Osteocyte (in vitro differentiated cells): ENCODE measurements around the gene POC1A. TPM values are rescaled to one million over a fixed set of nuclear protein-coding genes. Genes with fewer than 3 reads are reported as not detected.
"Not testable (repeated sequence)": the region's sequence is repeated elsewhere in the genome, so short reads cannot be mapped to it uniquely, and the experiment has no call there.

Source experiments
- DNase-seq: peaks from one replicate; pipeline ENCODE4 v3.0.0; 2021; ENCODE audit warnings: mixed read lengths; ENCODE audit not compliant: unreplicated experiment; ENCODE audit errors: extremely low spot score
- H3K27ac Mint-ChIP-seq: one replicate; pipeline ENCODE4 v1.8.0; 2021; ENCODE audit warnings: mild to moderate bottlenecking, mixed read lengths; ENCODE audit not compliant: unreplicated experiment
- H3K27me3 Mint-ChIP-seq: one replicate; pipeline ENCODE4 v1.8.0; 2021; ENCODE audit warnings: mixed read lengths; ENCODE audit not compliant: unreplicated experiment
- H3K36me3 Mint-ChIP-seq: one replicate; pipeline ENCODE4 v1.8.0; 2021; ENCODE audit warnings: mixed read lengths; ENCODE audit not compliant: unreplicated experiment
- H3K4me1 Mint-ChIP-seq: one replicate; pipeline ENCODE4 v1.8.0; 2021; ENCODE audit warnings: mixed read lengths; ENCODE audit not compliant: unreplicated experiment
- H3K4me3 Mint-ChIP-seq: one replicate; pipeline ENCODE4 v1.8.0; 2021; ENCODE audit warnings: mild to moderate bottlenecking, moderate library complexity, mixed read lengths; ENCODE audit not compliant: unreplicated experiment
- H3K9me3 Mint-ChIP-seq: one replicate; pipeline ENCODE4 v1.8.0; 2021; ENCODE audit warnings: mixed read lengths; ENCODE audit not compliant: unreplicated experiment
- total RNA-seq: library from RNA; stranded (reverse); gene quantifications from 2 replicates; pipeline ENCODE4 v1.2.1, GENCODE V29; 2021
- TF ChIP-seq, protein P1 (sequence below): fragments of 200-600 bp; sonication (generic); IDR thresholded peaks from 2 replicates; pipeline ENCODE4 v1.5.0; 2021; ENCODE audit warnings: antibody characterized with exemption, mild to moderate bottlenecking, moderate library complexity

POC1A gene
- total RNA-seq, 1 donor from 2014 or later: 5.1 TPM

DNA sequence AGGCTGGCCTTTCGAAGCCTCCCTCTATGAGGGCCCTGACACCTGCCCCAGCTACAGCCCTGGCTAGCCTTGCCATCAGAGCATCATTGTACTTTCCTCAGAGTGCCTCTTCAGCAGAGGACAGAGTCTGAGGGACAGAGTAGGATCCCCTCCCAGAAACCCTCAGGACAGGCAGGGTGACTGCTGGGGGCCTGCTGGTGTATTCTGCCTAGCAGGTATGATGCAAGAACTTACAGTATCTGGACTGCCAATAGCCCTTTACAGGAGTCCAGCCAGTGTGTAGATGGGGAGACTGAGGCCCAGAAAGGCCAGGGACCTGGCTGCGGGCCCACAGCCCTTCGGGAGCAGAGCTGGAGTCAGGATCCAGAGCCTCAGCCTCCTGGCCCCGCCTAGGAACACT is 116.9 kb downstream of the POC1A start:
- H3K27me3 Mint-ChIP-seq: no peaks in the 10 kb centered on the region
- TF ChIP-seq, protein P1, sequence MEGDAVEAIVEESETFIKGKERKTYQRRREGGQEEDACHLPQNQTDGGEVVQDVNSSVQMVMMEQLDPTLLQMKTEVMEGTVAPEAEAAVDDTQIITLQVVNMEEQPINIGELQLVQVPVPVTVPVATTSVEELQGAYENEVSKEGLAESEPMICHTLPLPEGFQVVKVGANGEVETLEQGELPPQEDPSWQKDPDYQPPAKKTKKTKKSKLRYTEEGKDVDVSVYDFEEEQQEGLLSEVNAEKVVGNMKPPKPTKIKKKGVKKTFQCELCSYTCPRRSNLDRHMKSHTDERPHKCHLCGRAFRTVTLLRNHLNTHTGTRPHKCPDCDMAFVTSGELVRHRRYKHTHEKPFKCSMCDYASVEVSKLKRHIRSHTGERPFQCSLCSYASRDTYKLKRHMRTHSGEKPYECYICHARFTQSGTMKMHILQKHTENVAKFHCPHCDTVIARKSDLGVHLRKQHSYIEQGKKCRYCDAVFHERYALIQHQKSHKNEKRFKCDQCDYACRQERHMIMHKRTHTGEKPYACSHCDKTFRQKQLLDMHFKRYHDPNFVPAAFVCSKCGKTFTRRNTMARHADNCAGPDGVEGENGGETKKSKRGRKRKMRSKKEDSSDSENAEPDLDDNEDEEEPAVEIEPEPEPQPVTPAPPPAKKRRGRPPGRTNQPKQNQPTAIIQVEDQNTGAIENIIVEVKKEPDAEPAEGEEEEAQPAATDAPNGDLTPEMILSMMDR: no peak
- H3K9me3 Mint-ChIP-seq: no peaks in the 10 kb centered on the region
- H3K4me1 Mint-ChIP-seq: peaks cover 6% of the 10 kb centered on the region
- H3K27ac Mint-ChIP-seq: no peak overlapping the region
- H3K4me3 Mint-ChIP-seq: no peak overlapping the region
- no peaks in the 10 kb centered on the region for H3K36me3 Mint-ChIP-seq
- DNase-seq: no peak

- DNase-seq: no peak
- Mint-ChIP-seq H3K9me3 (no peaks in the 10 kb centered on the region), H3K4me1 (peaks cover 6% of the 10 kb centered on the region), H3K27ac (no peak overlapping the region), H3K4me3 (no peak overlapping the region), H3K27me3 (no peaks in the 10 kb centered on the region), H3K36me3 (no peaks in the 10 kb centered on the region)
- TF ChIP-seq, protein P1: no peak
Observed at GRCh38 chr3:52036829-52037228, 117.4 kb downstream of the POC1A start.

GRCh38 chr3:52036222-52036694 is 118.0 kb downstream of the POC1A start:
- H3K27me3 Mint-ChIP-seq: no peaks in the 10 kb centered on the region
- no peak for DNase-seq
- H3K36me3 Mint-ChIP-seq: no peaks in the 10 kb centered on the region
- peaks cover 5% of the 10 kb centered on the region for H3K4me1 Mint-ChIP-seq
- no peak overlapping the region for H3K27ac Mint-ChIP-seq
- TF ChIP-seq, protein P1: no peak
- no peak overlapping the region for H3K4me3 Mint-ChIP-seq
- no peaks in the 10 kb centered on the region for H3K9me3 Mint-ChIP-seq

GRCh38 chr3:52034651-52035050 is 119.6 kb downstream of the POC1A start:
- Mint-ChIP-seq H3K36me3 (no peaks in the 10 kb centered on the region), H3K27ac (no peak overlapping the region), H3K27me3 (no peaks in the 10 kb centered on the region), H3K4me3 (no peak overlapping the region), H3K4me1 (no peaks in the 10 kb centered on the region), H3K9me3 (no peaks in the 10 kb centered on the region)
- TF ChIP-seq, protein P1: no peak
- DNase-seq: no peak

- Mint-ChIP-seq H3K27ac (no peak overlapping the region), H3K4me3 (no peak overlapping the region), H3K4me1 (no peaks in the 10 kb centered on the region), H3K27me3 (no peaks in the 10 kb centered on the region), H3K36me3 (no peaks in the 10 kb centered on the region), H3K9me3 (no peaks in the 10 kb centered on the region)
- DNase-seq: no peak
- TF ChIP-seq, protein P1: no peak
Observed at GRCh38 chr3:52034212-52034611, 120.0 kb downstream of the POC1A start.

DNA sequence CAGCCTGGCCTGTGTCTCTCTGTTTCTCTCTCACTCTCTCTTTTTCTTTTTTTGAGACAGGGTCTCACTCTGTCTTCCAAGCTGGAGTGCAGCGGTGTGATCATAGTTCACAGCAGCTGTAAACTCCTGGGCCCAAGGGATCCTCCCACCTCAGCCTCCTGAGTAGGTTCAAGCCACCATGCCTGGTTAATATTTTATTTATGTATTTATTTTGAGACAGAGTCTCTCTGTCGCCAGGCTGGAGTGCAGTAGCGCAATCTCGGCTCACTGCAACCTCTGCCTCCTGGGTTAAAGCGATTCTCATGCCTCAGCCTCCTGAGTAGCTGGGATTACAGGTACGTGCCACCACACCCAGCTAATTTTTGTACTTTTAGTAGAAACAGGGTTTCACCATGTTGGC is 120.5 kb downstream of the POC1A start:
- H3K27ac Mint-ChIP-seq, H3K36me3 Mint-ChIP-seq, H3K9me3 Mint-ChIP-seq, H3K27me3 Mint-ChIP-seq, H3K4me3 Mint-ChIP-seq, H3K4me1 Mint-ChIP-seq, DNase-seq: not testable (repeated sequence)
